GM18520 (cell line): ENCODE results near the gene COL23A1.

Source experiments
- ATAC-seq: cut with Tn5 transposase; IDR thresholded peaks from one replicate; pipeline ENCODE4 v1.9.1; 2021; ENCODE audit not compliant: unreplicated experiment

Gene COL23A1

DNA sequence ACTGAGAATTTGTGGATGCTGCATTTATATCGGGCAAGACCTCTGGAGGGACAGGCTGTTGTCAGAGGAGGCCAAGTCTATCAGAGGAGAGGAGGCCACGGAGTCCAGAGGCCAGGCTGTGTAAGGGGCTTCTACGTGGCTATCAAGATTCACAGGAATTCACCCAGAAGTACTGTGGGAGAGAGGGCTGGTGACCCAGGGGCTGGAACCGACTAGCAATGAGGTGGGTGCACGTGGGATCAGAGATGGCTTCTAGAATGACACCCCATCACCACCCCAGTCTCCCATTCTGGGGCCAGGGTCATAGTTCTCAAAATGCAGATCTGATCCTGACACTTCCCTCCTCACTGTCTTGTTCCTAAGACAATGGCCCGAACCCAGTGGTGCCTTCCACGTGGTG, 296.4 kb downstream of the COL23A1 start:
- no peak for ATAC-seq

DNA sequence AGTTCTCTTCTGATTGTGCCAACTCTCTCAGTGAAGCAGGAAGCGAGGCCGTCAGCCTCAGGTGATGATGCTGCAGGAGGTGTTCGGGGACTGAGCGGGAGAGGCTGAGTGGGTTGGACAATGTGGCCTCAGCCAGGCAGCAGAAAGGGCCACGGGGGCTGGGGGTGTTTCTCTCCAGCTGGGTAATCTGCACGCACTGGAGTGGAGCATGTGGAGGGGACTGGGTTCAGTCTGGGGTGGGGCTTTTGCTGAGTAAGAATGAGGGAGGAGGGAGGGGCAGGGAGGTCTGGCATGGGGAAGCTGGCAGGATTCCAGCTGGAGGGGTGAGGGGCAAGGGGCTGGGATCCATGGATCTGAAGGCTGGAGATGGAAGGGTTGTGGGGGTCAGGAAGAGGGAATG, 296.8 kb downstream of the COL23A1 start:
- no peak for ATAC-seq

DNA sequence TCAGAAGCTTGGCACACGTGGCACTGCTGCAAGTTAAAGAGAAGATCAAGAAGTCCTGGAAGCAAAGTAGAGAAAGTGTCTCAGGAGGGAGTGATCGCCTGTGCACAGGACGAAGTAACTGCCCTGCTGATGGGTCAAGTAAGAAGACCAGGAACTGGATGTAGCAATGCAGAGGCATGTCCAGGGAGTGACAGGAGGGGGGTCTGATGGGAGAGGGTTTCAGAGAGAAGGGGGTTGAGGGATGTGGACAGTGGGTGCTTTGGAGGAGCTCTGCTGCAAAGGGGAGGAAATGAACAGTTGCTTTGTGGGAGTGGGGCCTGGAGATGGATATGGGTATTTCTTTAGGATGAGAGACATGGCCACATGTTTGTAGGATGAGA, 297.4 kb downstream of the COL23A1 start:
- ATAC-seq: no peak

DNA sequence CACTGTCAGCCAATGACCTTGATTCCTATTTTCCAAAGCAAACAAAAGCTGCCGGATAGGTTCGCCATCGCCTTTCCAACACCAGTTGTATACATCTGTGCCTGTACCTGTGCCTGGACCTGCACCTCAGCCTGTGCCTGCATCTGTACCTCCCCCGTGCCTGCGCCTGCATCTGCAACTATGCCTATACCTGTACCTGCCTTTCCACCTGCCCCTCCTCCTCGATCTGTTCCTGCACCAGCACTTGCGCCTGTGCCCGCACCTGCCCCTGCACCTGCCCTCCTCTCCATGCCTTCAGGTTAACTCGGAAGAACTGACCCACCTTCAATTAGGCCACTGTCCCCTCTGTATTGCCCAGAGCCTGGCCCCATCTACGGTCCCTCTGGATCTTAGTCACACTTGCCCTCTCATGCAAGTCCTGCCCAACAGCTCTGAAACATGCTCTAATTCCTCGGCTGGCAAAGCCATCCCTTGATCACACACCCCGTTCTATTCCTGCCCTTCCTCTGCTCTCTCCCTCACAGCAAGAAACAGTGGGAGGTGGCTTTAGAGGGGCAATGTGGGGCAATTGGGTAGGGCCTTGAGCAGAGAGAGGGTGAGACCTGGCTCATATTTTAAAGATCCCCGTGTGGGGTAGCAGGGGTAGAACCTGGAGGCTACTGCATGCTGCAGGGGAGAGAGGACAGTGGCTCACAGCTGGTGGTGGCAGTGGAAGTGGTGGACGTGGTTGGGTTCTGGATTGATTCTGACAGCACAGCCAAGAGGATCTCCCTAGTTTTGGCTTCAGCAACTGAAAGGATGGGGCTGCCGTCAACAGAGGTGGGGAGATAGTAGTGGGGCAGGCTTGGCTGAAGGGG, 298.0 kb downstream of the COL23A1 start:
- no peak for ATAC-seq

DNA sequence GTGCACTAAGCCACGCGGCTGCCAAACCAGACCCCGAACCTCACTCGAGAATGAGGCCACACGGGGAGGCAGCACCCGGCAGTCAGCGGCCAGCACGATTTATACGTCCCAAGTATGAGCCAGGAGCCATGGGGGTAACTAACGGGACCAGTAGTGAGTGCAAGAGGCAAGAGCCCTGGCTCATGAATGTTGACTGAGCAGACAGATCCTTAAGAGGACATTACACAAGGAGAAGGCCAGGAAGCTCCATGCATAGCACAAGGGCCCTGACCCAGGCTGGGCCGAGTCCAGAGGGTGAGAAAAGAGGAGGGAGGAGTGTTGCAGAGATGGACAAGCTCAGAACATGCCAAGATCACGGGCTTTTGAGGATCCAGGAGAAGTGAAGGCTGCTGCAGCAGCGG, 299.0 kb downstream of the COL23A1 start:
- ATAC-seq: no peak

DNA sequence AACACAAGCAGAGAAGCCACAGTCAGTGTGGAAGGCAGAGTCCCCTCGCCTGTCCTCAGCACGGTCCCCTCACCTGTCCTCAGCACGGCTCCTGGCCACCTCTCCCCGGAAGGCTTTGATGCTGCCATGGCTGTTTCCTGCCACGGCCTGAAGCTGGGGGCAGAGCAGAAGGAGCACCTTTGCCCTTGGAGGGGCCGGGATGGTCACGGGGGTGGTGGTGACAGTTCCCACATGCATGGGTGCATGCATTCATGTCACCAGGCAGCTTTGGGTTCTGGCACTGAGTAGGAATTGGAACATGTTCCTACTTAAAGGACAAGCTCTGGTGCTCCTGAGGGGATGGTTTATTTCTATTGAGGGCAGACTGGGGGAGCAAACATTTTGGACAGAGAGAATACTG, 299.8 kb downstream of the COL23A1 start:
- no peak for ATAC-seq

DNA sequence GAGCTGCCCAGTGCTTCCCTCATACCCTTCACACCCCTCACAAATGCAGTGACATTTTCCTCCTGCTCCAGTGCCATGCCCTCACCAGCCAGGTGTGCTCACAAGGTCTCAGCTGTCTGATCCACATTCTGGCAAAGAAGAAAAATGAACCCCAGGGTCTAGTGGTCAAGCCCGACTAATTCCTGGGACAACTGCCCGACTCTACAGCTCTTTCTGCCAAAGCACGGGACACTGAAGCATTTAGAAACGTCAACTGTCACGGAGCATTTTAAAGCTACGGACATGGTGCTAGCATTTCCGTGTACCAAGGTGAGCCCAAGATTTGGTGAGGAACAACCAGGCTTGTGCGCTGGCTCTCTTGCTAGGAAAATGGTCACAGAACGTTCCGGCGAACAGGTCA, 300.8 kb downstream of the COL23A1 start:
- no peak for ATAC-seq

DNA sequence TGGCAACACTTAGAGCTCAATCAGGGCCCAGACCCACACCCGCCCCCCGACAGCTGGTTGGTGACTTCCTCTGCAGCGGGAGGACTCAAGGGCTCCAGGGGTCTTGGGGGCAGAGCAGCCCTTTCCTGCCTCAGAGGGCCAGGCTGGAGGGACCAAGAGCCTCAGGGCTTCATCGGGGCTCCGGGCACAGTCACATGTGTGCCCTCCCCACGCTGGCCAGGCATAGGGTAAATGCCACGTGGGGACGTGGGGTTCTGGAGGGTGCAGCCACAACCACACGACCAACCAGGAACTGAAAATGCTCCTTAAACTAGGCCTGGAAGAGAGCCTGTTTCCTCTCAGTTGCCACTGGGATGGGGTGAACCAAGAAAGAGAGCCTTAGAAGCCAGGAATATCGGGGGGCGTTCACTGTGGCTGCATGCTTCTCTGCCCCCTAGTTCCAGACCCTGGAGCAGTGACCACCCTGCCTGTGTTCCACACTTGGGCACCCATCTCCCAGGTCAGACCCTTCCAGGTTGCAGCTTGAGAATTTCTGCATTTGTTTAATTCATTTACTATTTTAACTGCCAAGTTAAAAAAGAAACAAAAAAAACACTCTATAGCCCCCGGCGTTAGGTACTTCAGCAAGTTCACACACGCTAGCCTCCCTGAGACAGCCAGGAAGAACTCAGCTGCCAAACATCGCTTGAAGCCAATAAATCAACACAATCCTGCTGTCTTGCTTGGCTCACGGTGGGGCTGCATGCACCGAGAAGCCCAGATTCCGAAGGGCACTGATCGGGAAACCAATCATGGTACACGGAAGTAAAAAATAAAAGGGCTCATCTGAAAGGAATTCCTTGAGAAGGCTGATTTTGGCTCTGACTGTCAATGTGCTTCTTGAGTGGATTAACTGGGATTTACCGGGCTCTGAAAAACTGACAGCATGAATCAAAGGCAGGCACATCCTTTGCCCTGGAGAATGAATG, 301.5 kb downstream of the COL23A1 start:
- no peak for ATAC-seq

DNA sequence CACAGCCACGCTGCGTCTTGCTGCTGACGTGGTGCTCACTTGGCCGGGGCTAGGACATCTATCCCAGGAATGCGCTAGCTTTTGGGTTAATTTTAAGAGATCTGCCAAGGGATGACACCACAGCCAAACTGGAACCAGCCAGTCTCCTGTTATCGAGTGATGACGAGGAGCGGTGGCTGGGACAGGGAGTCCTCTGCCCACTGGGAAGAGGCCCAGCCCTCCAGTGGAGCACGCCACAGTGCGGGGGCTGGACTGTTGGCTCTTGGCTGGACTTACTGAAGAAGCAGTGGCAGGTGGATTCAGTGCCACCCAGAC, 302.4 kb downstream of the COL23A1 start:
- ATAC-seq: no peak

DNA sequence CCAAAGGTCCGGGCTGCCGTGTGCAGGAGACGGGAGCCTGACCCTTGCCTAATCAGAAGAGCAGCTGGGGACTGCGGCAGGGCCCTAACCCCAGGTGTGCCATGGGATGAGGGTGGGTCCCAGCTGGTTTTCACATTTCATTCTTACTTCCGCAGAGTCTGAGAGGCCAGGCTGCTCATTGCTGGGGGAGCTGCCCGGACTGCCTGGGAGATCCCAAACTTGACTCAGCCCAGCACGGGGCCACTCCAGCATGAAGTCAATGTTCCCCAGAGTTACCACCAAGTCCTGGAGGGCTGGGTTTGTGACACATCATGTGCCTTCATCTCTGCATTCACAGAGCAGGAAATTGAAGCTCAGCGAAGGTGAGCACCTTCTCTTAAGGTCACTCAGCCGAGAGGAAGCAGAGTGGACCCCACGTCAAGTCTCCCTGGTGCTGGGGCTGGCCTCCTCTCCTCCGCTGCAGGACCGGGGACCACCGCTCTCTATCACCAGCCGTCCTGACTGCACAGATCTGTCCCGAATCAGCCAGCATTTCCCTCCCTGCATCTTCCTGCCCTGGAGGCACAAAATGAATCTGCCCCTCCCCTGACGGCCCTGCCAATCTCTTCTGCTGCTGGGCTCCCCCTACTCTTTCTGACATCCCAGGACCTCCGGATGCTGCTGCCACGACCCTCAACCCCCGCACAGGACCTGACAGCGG, 303.0 kb downstream of the COL23A1 start:
- ATAC-seq: no peak

DNA sequence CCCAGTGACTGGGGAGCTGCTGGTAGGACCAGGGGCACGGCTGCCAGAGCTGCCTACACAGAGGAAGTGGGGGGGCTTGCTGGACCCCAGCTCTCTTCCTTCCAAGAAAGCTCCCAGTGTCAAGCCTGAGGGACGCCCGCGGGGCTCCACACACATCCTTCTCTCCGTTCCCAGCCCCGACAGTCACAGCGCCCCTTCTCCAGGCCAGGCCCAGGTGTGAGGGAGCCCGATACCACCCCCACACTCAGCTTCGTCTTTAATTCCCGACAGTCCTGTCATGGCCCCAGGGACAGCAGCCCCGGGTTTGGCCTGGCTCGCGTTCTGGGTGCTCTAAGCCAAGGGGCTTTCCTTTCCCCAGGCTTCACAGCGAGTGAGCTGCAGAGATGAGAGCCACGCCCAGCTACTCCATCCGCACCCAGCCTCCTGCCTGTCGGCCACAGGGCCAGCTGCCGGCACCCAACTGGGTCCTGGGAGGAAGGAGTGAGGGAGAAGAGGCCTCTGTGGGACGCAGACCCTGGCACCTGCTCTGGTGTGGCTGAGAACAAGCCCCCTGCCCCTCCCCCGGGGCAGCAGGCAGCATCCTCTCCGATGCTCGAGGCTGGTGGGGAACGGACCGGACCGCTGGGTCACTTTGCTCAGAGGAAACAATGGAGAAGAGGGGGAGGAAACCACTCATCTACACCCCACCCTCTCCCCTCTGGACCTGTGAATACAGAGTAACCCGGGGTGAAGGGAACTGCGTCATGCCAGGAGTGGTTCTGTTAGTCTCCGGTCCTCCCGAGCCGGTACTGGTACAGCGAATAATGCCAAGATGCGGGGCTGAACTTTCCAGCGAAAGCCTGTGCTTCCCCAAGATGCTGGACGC, 303.7 kb downstream of the COL23A1 start:
- no peak for ATAC-seq

DNA sequence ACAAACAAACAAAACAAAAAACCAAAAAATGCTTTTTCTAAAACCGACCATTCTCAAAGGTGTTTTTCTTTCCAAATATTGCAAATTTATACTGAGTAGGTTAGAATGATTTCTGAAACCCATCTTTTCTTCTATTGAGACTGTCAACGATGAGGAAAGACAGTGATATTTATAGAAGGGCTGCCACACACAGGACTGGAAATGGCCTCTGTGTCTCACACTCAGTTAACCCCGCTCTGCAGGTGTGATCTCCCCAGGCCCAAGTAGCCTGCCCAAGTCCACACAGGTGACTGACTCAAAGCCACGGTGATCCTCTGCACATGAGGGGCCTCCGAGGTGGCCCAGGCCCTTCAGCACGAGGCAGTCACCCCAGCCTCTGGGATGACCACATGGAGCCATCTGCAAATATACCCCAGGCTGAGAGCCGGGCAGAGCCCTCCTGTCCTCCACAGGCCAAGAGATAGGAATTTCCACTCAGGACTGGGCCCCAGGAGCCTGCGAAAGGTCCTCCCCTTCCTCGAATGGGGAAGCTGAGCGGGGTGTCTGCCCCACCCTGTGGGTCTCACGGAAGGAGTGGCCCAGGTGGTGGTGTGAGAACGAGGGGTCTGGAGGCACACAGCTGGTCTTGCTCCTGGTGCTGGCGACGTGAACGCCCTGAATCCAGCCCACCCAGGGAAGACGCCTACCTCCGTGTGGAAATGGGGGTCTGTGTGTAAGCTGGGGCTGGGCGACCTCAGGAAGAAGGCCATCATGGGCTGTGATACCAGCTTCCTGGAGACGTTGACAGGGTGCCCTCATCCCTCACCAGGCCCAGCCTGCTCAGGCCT, 304.6 kb downstream of the COL23A1 start:
- no peak for ATAC-seq

DNA sequence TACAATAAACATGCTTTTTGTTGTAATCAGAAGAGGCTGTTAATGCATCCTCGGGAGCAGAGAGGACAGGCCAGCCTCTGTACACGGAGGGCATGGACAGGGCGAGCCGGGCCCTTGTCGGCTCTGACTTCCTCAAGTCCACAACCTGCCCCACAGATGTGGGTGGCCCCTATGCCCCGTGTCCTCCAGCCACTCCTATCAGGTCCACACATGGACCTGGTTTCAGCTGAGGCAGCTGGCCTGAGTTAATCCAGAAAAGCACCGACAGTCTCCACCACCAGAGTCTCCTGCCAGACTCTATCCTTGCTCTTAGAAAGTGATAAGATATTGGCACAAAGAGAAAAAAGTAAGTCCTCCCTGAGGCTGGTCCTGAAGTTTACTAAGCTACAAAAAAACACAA, 305.2 kb downstream of the COL23A1 start:
- ATAC-seq: no peak

DNA sequence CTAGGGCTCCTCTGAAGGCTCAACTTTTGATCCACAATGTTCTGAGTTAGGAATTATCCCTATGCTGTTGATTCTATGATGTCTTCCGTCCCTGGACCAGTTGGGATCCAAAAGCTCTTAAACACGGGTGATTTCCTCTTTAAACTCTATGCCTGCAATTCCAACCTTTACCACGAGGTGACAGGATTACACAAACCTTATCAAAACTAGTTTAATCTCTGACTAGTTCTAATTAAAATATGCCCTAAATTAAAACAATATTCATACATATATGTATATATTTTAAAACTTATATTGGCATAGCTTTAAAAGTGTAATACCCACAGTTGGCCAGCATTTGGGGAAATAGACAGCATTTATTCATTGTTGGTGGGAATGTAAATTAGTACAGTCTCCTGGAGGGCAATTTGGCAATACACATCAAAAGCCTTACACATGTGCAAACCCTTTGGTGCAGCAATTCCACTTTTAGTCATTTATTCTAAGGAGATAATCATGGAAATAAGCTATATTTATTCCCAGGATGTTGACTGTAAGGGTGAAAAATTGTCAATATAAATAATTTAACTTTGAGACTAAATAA, 306.0 kb downstream of the COL23A1 start:
- ATAC-seq: no peak

DNA sequence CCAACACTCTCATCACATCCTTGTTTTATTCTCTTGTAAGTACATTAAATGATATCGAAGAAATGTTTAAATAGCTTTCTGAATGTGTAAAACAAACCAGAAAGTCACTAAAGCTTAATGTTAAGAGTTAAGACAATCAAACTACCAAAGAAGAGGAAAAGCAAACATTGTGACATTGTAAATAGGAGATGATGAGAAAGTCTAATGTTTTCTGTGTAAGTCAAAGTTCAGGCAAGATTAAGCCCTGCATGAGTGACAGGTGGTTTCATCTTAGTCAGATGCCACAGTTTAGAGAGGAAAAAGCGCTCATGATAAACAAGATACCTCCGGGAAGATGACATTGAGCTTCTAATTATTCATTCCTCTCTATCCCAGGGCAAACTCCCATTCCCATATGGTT, 306.7 kb downstream of the COL23A1 start:
- ATAC-seq: no peak

DNA sequence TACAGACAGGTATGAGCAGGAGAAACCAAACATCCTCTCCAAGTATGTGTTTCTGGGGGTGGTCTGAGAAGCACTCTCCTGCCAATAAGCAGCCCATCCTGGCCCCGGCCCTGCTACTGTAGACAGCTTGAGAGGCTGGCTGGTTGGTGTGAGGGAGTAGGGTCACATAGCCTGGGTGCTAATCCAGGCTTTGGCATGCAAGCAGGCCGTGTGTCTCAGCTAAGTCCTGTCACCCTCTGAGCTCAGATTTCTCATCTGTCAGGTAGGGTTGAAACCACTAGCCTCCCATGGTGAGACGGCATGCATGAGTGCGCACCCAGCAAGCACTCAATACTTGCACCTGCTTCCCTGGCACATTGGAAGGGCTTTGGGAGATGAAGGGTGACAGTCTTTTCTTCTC, 307.8 kb downstream of the COL23A1 start:
- ATAC-seq: no peak

DNA sequence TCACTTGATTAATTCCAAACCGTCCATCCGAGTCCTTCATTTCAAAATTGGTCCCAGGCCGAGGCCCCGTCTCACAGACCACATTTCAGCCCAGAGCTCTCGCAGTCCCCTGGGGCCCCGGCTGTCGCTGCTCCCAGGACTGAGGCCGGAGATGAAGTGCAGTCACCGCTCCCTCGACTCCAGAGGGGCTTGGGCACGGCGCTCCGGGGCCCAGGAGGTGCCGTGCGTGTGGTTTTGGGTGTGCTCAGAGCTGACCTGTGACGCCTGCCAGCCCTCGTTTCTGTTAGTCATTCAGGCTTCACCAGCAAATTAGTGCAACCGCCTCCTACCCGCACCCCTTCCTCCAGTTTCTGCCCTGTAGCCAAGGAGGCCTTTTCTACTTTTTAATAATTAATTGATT, 308.9 kb downstream of the COL23A1 start:
- ATAC-seq: no peak

DNA sequence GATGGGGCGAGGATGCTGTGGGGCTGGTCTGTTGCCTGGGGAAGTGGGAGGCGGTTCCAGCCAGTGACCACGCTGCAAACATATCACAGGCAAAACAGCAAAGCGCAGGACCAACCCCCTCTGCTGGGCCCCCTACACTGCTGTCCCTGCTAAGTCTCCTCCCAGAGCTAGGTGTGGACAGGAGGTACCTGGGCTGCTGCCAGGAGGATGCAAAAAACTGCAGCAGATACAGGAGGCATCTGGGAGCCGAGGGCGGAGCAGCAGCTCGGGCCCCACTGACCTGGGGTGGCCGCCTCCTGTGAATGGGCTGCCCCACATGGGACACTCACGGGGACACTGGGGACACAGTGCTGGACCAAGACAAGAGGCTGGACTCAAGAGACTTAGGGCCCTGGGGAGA, 309.6 kb downstream of the COL23A1 start:
- no peak for ATAC-seq

DNA sequence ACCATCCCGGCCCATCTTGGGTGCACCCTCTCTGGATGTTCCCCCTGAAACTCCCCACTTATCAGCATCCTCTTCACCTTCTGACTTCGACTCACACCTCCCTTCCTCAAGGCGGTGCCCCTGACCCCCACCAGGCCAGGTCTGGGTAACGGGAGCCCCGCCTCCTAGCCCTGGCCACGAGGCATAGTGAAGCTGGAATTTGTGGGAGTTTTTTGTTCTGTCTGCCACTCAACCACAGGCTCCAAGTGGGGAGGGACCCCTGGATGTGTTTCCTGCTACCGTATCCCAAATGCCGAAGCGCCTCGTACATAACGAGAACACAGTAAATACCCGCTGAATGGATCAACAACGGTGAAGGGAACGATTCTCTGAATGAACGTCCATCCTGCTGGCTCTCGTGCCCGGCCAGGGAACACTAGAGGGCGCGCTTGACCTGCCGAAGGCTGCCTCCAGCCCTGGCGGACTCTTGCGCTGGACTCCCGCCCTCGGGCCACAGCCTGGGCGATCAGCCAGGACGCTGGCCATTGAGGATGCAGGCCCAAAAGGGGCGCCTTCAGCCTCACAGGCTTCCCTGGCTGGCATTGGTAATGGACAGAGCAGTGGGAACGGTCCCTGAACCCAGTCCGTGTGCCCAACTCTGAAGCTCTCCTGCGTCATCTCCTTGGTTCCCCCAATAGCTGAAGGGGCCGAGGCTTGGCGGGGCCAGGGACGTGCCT, 310.3 kb downstream of the COL23A1 start:
- no peak for ATAC-seq
